HEK293 (cell line): ENCODE data around the gene KLC3.
A peak's percentile ranks its signal among the peaks of the same experiment; 100 is the strongest.

ENCODE experiments used
- CTCF ChIA-PET: fragments of 350-600 bp; formaldehyde crosslinking; extraction: SDS; loops from one replicate; lab custom pipeline; 2021; ENCODE audit warnings: antibody characterized with exemption; lab: Yijun Ruan, JAX
- POLR2A ChIA-PET: fragments of 300-600 bp; formaldehyde crosslinking; extraction: SDS; loops from one replicate; lab custom pipeline; 2020; ENCODE audit warnings: antibody characterized with exemption, inconsistent platforms; lab: Yijun Ruan, JAX
- H3K27ac ChIP-seq: fragments of 200-500 bp; sonication (Bioruptor generic); 2 replicates; pipeline ENCODE4 v1.5.1; 2014; ENCODE audit warnings: low read depth, low read length, control low read depth, inconsistent platforms; ENCODE audit errors: extremely low read depth
- H3K36me3 ChIP-seq, 2 experiments: fragments of 200-500 bp in 1 of 2; sonication (Bioruptor generic) in 1 of 2; 1 replicate in 1 of 2; 2 replicates in 1 of 2; pipeline ENCODE4 v1.5.1; 2014 to 2017; ENCODE audit warnings: inconsistent platforms in 2 of 2, low read length in 2 of 2; ENCODE audit not compliant: control insufficient read depth in 2 of 2, insufficient read depth in 1 of 2
- H3K4me1 ChIP-seq: fragments of 200-500 bp; sonication (Bioruptor generic); 2 replicates; pipeline ENCODE4 v1.5.1; 2014; ENCODE audit warnings: mild to moderate bottlenecking, low read length, inconsistent platforms; ENCODE audit not compliant: control insufficient read depth, insufficient read depth
- H3K4me3 ChIP-seq: 2 replicates; pipeline ENCODE4 v1.5.1; 2011; ENCODE audit warnings: low read depth, mild to moderate bottlenecking, control low read depth, low read length, moderate library complexity
- H3K9me3 ChIP-seq: fragments of 200-500 bp; sonication (Bioruptor generic); 2 replicates; pipeline ENCODE4 v1.5.1; 2014; ENCODE audit warnings: low read depth, low read length, inconsistent platforms; ENCODE audit not compliant: control insufficient read depth, insufficient read depth
- EGR2 ChIP-seq: fragments of 450-650 bp; formaldehyde crosslinking; IDR thresholded peaks from 2 replicates; pipeline ENCODE4 v1.5.1; 2016; ENCODE audit warnings: low read depth, missing biosample characterization, missing genetic modification characterization
- GLIS1 ChIP-seq: fragments of 450-650 bp; formaldehyde crosslinking; IDR thresholded peaks from 2 replicates; pipeline ENCODE4 v1.5.1; 2016; ENCODE audit warnings: missing biosample characterization, missing genetic modification characterization
- GLIS2 ChIP-seq: fragments of 450-650 bp; formaldehyde crosslinking; IDR thresholded peaks from 2 replicates; pipeline ENCODE4 v1.5.1; 2016; ENCODE audit warnings: missing biosample characterization, missing genetic modification characterization
- HOXC10 ChIP-seq: sonication (generic); formaldehyde crosslinking; IDR thresholded peaks from 2 replicates; pipeline ENCODE4 v1.8.1; 2023; ENCODE audit warnings: mild to moderate bottlenecking, missing genetic modification reagents
- KLF1 ChIP-seq: fragments of 450-650 bp; formaldehyde crosslinking; IDR thresholded peaks from 2 replicates; pipeline ENCODE4 v1.5.1; 2016; ENCODE audit warnings: missing biosample characterization, missing genetic modification characterization
- MYNN ChIP-seq: fragments of 450-650 bp; formaldehyde crosslinking; IDR thresholded peaks from 2 replicates; pipeline ENCODE4 v1.5.1; 2016; ENCODE audit warnings: missing biosample characterization, missing genetic modification characterization, borderline replicate concordance
- PATZ1 ChIP-seq: fragments of 450-650 bp; formaldehyde crosslinking; IDR thresholded peaks from 2 replicates; pipeline ENCODE4 v1.5.1; 2016; ENCODE audit warnings: missing biosample characterization, missing genetic modification characterization
- PRDM1 ChIP-seq: fragments of 450-650 bp; formaldehyde crosslinking; IDR thresholded peaks from 2 replicates; pipeline ENCODE4; 2016; ENCODE audit warnings: missing biosample characterization, missing genetic modification characterization
- TCF7L2 ChIP-seq: IDR thresholded peaks from 2 replicates; pipeline ENCODE4 v1.6.1; 2011; ENCODE audit warnings: low read depth, mild to moderate bottlenecking, inconsistent platforms, low read length, moderate library complexity, borderline replicate concordance
- ZBTB10 ChIP-seq: fragments of 450-650 bp; formaldehyde crosslinking; IDR thresholded peaks from 2 replicates; pipeline ENCODE4 v1.5.1; 2016; ENCODE audit warnings: missing biosample characterization, missing genetic modification characterization
- ZBTB17 ChIP-seq: fragments of 450-650 bp; formaldehyde crosslinking; IDR thresholded peaks from 2 replicates; pipeline ENCODE4 v1.5.1; 2016; ENCODE audit warnings: missing biosample characterization, missing genetic modification characterization
- ZBTB48 ChIP-seq: fragments of 450-650 bp; formaldehyde crosslinking; IDR thresholded peaks from 2 replicates; pipeline ENCODE4 v1.5.1; 2016; ENCODE audit warnings: missing biosample characterization, missing genetic modification characterization
- ZFHX2 ChIP-seq: fragments of 450-650 bp; formaldehyde crosslinking; conservative IDR thresholded peaks from 2 replicates; pipeline ENCODE4 v1.5.1; 2016; ENCODE audit warnings: missing biosample characterization, missing genetic modification characterization
- ZFP37 ChIP-seq: fragments of 450-650 bp; formaldehyde crosslinking; IDR thresholded peaks from 2 replicates; pipeline ENCODE4 v1.5.1; 2016; ENCODE audit warnings: missing biosample characterization, missing genetic modification characterization
- ZIC2 ChIP-seq: fragments of 450-650 bp; formaldehyde crosslinking; IDR thresholded peaks from 2 replicates; pipeline ENCODE4 v1.5.1; 2016; ENCODE audit warnings: missing biosample characterization, missing genetic modification characterization
- ZNF132 ChIP-seq: fragments of 450-650 bp; formaldehyde crosslinking; IDR thresholded peaks from 2 replicates; pipeline ENCODE4 v1.5.1; 2017; ENCODE audit warnings: missing biosample characterization, missing genetic modification characterization, borderline replicate concordance
- ZNF140 ChIP-seq: fragments of 450-650 bp; formaldehyde crosslinking; IDR thresholded peaks from 2 replicates; pipeline ENCODE4 v1.5.1; 2016; ENCODE audit warnings: missing biosample characterization, missing genetic modification characterization
- ZNF211 ChIP-seq: fragments of 450-650 bp; formaldehyde crosslinking; IDR thresholded peaks from 2 replicates; pipeline ENCODE4 v1.5.1; 2016; ENCODE audit warnings: low read depth, missing biosample characterization, missing genetic modification characterization
- ZNF274 ChIP-seq, 2 experiments: fragments of 200-500 bp in 1 of 2; fragments of 450-650 bp in 1 of 2; sonication (Bioruptor generic) in 1 of 2; formaldehyde crosslinking in 1 of 2; IDR thresholded peaks; 2 replicates each; pipeline versions ENCODE4 v1.5.1 to v1.6.1; 2014 to 2016; ENCODE audit warnings: borderline replicate concordance in 1 of 2, inconsistent platforms in 1 of 2, low read length in 1 of 2, missing biosample characterization in 1 of 2, missing genetic modification characterization in 1 of 2
- ZNF302 ChIP-seq: fragments of 450-650 bp; formaldehyde crosslinking; IDR thresholded peaks from 2 replicates; pipeline ENCODE4 v1.5.1; 2016; ENCODE audit warnings: missing biosample characterization, missing genetic modification characterization, low read depth
- ZNF341 ChIP-seq: fragments of 450-650 bp; formaldehyde crosslinking; IDR thresholded peaks from 2 replicates; pipeline ENCODE4; 2016; ENCODE audit warnings: low read depth, missing biosample characterization, missing genetic modification characterization
- ZNF350 ChIP-seq: fragments of 450-650 bp; formaldehyde crosslinking; IDR thresholded peaks from 2 replicates; pipeline ENCODE4 v1.5.0; 2017; ENCODE audit warnings: missing biosample characterization, mild to moderate bottlenecking, missing genetic modification characterization
- ZNF404 ChIP-seq: fragments of 450-650 bp; formaldehyde crosslinking; IDR thresholded peaks from 2 replicates; pipeline ENCODE4 v1.5.1; 2017; ENCODE audit warnings: missing biosample characterization, missing genetic modification characterization
- ZNF548 ChIP-seq: fragments of 450-650 bp; formaldehyde crosslinking; IDR thresholded peaks from 2 replicates; pipeline ENCODE4 v1.5.1; 2016; ENCODE audit warnings: missing biosample characterization, missing genetic modification characterization
- ZNF785 ChIP-seq: fragments of 450-650 bp; formaldehyde crosslinking; IDR thresholded peaks from 2 replicates; pipeline ENCODE4 v1.5.1; 2016; ENCODE audit warnings: missing biosample characterization, missing genetic modification characterization

KLC3 gene

DNA sequence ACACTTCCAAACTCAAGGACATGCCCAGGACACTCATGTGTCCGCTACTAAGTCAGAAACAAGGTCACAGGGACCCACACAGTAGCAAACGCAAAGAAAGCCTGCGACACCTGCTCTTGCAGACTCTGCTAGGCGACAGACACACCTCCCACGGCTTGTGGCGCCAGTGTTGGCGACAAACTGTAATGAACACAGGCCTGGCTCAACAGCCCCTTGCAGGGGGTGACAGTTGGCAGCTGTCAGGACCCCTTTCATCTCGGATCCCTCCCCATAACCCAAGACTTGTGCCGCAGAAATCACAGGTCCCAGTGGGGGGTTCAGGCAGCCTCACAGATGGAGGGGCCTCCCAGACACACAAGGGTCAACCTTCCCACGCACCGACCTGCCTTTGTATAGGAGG lies 18.2 kb upstream of the KLC3 start:
- no peaks in the 10 kb centered on the region for H3K36me3 ChIP-seq
- peak; percentile 95 for TF ChIP-seq GLIS1 (tag by site-specific recombination)
- TF ChIP-seq ZBTB10 (tag by site-specific recombination), result no peak
- TF ChIP-seq ZNF341 (tag by site-specific recombination), result no peak
- peak; percentile 48; the same call in 1 of the 2 replicates for TF ChIP-seq ZBTB17 (tag by site-specific recombination)
- TF ChIP-seq TCF7L2, result no peak
- no peak for TF ChIP-seq ZNF140 (tag by site-specific recombination)
- TF ChIP-seq GLIS2 (tag by site-specific recombination), result 0 out of 2 replicates have a peak, but pooled peaks have one; percentile 22
- TF ChIP-seq ZNF548 (tag by site-specific recombination), result no peak
- TF ChIP-seq ZFP37, result no peak
- 0 out of 2 replicates have a peak, but pooled peaks have one; percentile 28 for TF ChIP-seq PATZ1 (tag by site-specific recombination)
- no peak for TF ChIP-seq MYNN (tag by site-specific recombination)
- no peak for TF ChIP-seq ZNF132 (tag by site-specific recombination)
- TF ChIP-seq ZNF350 (tag by site-specific recombination), result no peak
- TF ChIP-seq ZFHX2, result peak; percentile 55
- no peak for TF ChIP-seq ZNF404 (tag by site-specific recombination)
- no peak for TF ChIP-seq PRDM1 (tag by site-specific recombination)
- no peak for TF ChIP-seq ZNF274 (IDR thresholded peaks at IDR 0.05; ENCODE audit: low read length)
- TF ChIP-seq ZNF274 (tag by site-specific recombination; IDR thresholded peaks at IDR 0.05; ENCODE audit: borderline replicate concordance), result no peak
- TF ChIP-seq ZIC2, result 0 out of 2 replicates have a peak, but pooled peaks have one; percentile 30
- peak; percentile 19; the same call in 1 of the 2 replicates for TF ChIP-seq EGR2 (tag by site-specific recombination)
- POLR2A ChIA-PET, result no interaction called here
- H3K4me3 ChIP-seq, result no peak overlapping the region
- CTCF ChIA-PET, result no interaction called here
- H3K27ac ChIP-seq, result no peak overlapping the region; the same call in 1 of the 2 replicates
- H3K4me1 ChIP-seq, result no peaks in the 10 kb centered on the region
- no peaks in the 10 kb centered on the region for H3K9me3 ChIP-seq

- ChIA-PET CTCF (no interaction called here), POLR2A (no interaction called here)
- H3K4me3 ChIP-seq, result no peak within 1 kb of the TSS
- no peak within 1 kb of the TSS; the same call in 1 of the 2 replicates for H3K27ac ChIP-seq
- TF ChIP-seq GLIS2 (tag by site-specific recombination) (0 out of 2 replicates have a peak, but pooled peaks have one; percentile 16), ZBTB48 (tag by site-specific recombination) (no peak), KLF1 (no peak), GLIS1 (tag by site-specific recombination) (peak; percentile 31), ZNF302 (tag by site-specific recombination) (no peak), ZNF350 (tag by site-specific recombination) (no peak), ZNF785 (no peak), PATZ1 (tag by site-specific recombination) (0 out of 2 replicates have a peak, but pooled peaks have one; percentile 28), HOXC10 (CRISPR knock-in tag) (no peak), ZNF211 (tag by site-specific recombination) (no peak)
- H3K36me3 ChIP-seq, result no peaks in the 10 kb centered on the region
- H3K4me1 ChIP-seq, result no peaks in the 10 kb centered on the region
- H3K9me3 ChIP-seq, result no peaks in the 10 kb centered on the region
Measured at GRCh38 chr19:45322744-45323281, 17.7 kb upstream of the KLC3 start, which contains the start of gene CKM. CKM (minus strand) TSS chr19:45322875; CDS start chr19:45319713, 3,162 bp downstream.
